ENCODE data around the gene DAP3. TPM values are rescaled to one million over a fixed set of nuclear protein-coding genes. Genes with fewer than 3 reads are reported as not detected.
"Not testable (repeated sequence)": the region's sequence is repeated elsewhere in the genome, so short reads cannot be mapped to it uniquely, and the experiment has no call there.

DAP3 gene
- total RNA-seq, 1 donor from 2014 or later: 49.7 TPM

DNA sequence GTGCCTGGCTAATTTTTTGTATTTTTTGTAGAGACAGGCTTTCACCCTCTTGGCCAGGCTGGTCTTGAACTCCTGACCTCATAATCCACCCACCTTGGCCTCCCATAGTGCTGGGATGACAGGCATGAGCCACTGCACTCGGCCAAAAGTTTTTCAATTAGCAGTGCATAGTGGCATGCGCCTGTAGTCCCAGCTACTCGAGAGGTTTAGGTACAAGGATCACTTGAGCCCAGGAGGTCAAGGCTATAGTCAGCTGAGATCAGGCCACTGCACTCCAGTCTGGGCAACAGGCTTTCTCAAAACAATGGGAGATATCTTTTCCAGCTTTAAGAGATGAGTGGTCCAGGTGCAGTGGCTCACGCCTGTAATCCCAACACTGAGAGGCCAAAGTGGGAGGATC is 30.8 kb downstream of the DAP3 start:
- DNase-seq: no peak

DNA sequence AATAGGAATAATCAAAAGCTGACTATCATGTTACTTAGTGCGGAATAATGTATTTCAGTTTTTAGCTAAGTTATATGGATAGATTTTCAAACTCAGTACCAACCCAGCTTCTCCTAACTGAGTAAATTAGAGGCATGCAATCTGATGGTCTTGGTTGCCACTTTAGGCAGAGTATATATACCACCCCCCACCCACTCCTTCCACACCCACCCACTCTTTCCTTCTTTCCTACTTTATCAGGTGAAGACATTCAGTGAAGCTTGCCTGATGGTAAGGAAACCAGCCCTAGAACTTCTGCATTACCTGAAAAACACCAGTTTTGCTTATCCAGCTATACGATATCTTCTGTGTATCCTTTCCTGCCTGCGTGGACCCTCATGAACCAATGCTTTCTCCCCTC is 36.3 kb downstream of the DAP3 start:
- no peak for DNase-seq

DNA sequence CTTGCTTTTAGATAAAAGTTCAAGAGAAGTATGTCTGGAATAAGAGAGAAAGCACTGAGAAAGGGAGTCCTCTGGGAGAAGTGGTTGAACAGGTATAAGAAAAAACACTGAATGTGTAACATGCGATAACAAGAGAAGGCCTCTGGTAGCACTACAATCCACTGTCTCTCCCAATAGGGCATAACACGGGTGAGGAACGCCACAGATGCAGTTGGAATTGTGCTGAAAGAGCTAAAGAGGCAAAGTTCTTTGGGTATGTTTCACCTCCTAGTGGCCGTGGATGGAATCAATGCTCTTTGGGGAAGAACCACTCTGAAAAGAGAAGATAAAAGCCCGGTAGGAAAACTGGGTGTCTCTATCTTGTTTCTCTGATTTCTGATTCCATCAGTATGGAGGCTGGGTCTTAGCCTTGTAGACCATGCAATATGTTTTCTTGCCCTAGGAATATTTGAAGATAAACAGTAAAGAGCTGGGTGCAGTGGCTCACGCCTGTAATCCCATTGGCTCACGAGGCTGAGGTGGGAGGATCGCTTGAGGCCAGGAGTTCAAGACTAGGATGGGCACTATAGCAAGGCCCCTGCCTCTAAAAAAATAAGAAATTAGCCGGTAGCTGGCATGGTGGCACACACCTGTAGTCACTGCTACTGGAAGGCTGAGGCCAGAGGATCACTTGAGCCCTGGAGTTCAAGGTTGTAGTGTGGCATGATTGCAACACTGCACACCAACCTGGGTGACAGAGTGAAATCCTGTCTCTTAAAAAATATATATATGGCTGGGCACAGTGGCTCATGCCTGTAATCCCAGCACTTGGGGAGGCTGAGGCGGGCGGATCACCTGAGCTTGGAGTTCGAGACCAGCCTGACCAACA is 40.4 kb downstream of the DAP3 start:
- peak; percentile 85 for DNase-seq

DNA sequence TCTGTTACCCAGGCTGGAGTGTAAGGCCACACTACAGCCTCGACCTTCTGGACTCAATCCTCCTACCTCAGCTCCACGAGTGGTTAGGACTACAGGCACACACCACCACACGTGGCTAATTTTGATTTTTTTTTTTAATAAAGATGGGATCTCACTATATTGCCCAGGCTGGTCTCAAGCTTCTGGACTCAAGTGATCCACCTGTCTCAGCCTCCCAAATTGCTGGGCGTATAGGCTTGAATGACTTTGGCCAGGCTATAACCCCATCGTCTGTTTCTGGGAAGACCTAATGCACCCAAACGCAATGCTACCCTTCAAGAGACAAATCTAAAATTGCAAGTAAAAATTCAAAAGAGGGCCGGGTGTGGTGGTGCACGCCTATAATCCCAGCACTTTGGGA is 52.1 kb downstream of the DAP3 start:
- no peak for DNase-seq

DNA sequence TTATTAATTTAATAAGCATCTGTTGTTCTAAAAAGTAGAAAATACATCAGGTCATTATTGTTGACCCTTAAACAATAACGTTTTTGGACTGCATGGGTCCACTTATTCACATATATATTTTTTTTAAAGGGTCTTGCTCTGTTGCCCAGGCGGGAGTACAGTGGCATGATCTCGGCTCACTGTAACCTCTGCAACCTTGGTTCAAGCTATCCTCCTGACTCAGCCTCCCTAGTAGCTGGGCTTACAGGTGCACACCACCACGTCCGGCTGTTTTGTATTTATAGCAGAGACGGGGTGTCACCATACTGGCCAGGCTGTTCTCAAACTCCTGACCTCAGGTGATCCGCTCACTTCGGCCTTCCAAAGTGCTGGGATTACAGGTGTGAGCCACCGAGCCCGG is 53.0 kb downstream of the DAP3 start:
- no peak for DNase-seq

DNA sequence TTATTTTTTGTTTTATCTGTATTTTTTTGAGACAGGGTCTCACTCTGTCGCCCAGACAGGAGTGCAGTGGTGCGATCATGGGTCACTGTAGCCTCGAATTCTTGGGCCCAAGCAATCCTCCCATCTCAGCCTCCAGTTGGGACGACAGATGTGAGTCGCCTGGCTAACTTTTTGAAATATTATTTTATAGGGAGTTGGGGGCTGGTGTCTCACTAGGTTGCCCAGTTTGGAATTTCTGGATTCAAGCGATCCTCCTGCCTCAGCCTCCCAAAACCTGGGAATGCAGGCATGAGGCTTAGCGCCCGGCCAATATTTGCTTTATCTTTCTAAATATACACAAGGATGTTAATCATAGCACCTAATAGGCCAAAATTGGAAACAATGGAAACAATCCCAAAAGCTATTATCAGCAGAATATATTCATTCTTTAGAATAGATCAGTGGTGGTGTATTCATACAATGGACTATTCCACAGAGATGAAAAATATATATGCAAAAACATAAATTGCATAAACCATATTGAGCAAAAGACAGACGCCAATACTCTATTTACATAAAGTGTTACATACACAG is 55.9 kb downstream of the DAP3 start:
- no peak for DNase-seq

DNA sequence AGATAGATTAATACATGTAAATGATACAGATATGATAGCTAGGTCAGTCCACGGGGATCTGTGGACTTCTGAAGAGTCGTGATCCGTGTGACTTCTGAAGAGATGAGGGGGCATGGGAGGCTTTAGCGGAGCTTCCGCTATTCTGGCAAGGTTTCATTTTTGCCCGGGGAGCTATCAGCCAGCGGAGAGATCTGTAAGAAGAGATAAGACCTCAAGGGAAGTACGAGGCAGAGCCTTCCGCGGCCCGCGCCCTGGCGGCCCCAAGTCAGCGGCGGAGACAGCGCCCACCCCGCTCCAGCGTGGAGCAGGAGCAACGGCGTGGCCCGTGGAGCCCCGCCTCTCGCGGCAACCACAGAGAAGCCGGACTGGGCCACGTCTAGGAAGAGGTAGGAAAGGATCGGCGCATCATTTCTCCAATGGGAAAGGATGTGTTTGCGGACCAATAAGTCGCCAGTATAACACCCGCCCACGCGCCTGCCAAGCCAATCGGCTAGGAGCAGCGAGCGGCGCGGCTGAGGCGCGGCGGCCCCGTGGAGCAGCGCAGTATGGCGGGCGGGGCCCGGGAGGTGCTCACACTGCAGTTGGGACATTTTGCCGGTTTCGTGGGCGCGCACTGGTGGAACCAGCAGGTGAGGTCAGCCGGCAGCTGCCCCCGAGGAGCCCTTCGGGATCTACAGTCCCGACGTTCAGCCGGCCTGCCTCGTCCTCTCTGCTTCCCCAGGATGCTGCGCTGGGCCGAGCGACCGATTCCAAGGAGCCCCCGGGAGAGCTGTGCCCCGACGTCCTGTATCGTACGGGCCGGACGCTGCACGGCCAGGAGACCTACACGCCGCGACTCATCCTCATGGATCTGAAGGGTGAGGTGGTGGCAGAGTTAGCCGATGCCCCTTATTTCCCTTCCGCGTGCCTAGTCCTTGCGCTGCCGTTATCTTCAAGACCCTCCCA is 56.7 kb downstream of the DAP3 start:
- DNase-seq: peak; percentile 98

DNA sequence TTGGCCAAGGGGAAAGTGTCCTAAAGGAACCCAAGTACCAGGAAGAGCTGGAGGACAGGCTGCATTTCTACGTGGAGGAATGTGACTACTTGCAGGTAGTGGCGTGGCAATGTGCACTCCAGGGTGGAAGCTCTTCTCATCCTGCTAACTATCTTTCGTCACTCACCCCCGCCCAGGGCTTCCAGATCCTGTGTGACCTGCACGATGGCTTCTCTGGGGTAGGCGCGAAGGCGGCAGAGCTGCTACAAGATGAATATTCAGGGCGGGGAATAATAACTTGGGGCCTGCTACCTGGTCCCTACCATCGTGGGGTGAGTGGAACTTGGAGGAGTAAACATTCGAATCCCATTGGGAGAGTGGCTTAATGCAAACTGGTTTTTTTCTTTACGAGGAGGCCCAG is 58.7 kb downstream of the DAP3 start:
- DNase-seq: not testable (repeated sequence)

DNA sequence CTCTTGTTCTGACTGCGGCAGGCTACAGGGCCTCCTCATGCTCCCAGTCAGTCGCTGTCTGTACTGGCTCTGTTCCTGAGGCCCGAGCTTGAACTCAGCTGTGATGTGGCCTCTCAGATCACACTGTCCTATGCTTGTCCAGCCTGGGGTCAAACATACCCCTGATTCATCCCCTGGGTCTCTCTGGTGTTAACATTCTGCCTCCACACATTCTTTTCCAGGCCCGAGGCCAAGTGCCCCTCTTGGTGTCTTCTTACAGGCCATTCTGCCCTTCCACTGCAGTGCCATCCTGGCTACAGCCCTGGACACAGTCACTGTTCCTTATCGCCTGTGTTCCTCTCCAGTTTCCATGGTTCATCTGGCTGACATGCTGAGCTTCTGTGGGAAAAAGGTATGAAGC is 59.2 kb downstream of the DAP3 start:
- DNase-seq: not testable (repeated sequence)

DNA sequence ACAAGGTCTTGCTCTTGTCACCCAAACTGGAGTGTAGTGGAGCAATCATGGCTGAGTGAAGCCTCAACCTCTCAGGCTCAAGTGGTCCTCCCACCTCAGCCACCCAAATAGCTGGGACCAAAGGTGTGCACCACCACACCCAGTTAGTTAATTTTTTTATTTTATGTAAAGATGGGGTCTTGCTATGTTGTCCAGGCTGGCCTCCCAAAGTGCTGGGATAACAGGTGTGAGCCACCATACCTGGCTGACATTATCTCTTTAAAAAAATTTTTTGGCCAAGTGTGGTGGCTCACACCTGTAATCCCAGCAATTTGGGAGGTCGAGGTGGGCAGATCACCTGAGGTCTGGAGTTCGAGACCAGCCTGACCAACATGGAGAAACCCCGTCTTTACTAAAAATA is 70.1 kb downstream of the DAP3 start:
- not testable (repeated sequence) for DNase-seq

DNA sequence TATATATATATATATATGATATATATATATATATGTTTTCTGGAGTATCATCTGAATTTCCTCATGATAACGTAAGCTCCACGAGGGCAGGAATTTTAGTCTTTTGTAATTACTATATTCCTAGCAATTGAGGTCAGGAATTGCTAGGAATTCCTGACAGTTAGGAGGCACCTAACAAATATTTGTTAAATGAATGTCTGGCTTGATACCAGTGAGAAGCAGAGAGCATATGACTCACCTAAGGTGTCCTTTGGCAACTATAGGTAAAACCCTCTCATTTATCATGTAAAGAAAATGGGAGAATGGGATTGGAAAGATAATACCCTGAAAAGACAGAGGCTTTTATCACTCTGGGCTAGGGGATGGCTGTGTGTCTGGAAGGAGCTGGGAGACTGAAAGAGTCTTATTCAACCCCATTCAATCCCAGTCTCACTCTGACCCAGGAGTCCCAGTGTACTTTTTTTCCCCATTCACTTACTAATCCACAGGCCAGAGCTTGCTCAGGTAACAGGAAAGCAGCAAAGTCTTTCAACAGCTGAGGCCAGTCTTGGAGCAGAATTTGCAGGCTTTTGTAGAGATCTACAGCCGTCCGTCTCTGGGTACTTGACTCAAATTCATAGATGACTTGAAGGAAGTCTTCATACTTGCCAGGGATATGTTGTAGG is 71.2 kb downstream of the DAP3 start:
- no peak for DNase-seq

DNA sequence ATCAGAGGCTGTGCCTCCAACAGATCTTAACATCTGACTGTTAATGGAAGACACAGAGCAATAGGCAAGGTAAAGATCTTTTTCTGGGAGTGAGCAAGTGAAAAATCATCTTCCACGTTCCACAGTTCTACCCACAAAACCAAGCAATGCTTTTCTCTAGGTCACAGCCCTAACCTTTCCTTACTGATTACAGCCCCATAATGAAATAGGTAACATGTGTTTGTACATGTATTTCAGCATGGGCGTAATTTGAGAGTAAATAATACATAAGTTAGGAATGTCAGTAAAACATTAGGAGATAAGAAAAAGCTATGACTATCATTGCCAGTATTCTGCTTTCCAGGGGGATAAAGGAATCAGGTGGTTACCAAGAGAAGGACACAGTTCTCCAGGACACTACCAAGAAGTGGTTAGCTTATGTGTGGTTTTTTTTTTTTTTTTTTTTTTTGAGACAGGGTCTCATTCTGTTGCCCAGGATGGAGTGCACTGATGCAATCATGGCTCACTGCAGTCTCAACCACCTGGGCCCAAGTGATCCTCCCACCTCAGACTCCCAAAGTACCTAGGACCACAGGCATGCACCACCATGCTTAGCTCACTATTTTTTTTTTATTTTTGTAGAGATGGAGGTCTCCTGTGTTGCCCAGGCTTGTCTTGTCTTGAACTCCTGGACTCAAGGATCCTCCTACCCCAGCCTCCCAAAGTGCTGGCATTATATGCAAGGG is 72.0 kb downstream of the DAP3 start:
- DNase-seq: no peak

DNA sequence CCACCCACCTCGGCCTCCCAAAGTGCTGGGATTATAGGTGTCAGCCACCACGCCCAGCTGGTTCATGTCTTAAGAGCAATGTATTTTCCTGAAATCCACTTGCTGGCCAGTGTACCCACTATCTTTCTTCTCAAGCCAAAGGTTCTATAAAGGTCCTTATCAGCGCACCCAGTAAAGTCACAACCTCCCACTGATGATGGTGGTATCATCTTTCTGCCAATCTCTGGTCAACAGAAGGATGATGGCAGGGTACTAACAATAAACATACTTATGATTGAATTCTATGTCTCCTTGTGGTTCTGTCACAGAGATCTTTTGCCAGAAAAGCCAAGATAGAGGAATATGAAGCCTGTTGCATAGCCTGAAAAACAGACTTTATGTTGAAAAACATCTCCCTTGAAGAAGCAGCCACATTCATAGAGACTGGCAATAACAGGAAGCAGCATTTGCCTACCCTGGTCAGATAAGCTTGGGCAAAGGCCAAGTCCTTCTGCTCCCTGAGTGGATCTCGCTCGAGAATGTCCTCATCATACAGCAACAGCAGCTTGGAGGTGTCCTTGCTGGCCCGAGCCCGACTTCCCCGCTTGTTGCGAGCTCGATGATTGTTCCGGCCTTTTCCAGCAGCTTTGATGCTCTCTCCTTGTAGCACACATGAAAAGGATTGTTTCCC is 73.0 kb downstream of the DAP3 start:
- DNase-seq: peak; percentile 62

DNA sequence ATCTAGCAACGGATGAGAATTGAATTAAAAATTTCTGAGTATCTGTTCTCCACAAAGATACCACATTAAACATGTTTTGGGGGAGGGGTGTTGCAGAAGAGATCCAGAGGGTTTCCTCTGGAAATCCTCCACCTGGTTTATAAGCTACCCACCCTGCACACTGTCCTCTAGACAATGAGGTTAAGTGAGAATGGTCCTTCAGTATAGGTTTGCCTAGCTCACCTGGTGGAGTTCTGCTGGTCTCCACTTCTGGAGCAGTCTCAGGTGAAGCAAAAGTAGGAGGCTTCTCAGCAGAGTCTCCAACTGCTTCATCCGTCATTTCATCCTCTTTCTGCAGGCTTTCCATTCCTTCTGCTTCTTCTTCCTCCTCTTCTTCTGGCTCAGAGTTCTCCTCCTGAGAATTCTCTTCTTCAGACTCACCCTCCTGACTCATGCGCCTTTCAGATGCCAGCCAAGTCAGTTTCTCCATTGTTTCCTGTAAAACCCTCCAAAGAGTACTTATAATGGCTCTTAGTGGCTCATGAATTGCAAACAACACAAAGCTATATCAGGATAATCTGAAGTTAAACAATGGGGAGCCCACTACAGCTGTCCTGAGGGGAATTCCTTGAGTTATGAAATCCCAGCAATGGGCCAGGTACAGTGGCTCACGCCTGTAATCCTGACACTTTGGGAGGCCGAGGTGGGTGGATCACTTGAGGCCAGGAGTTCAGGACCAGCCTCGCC is 74.4 kb downstream of the DAP3 start:
- peak; percentile 91 for DNase-seq

DNA sequence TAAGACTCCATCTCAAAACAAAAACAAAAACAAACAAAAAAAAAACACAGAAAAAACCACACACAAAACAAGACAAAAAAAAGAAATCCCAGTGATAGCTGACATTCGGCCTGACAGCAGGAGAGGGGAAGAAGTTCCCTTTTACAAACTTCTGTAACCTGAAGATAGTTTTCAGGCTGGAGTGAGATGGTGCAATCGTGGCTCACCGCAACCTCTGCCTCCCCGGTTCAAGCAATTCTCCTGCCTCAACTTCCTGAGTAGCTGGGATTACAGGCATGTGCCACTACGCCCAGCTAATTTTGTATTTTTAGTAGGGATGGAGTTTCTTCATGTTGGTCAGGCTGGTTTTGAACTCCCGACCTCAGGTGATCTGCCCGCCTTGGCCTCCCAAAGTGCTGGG is 75.1 kb downstream of the DAP3 start:
- DNase-seq: not testable (repeated sequence)

DNA sequence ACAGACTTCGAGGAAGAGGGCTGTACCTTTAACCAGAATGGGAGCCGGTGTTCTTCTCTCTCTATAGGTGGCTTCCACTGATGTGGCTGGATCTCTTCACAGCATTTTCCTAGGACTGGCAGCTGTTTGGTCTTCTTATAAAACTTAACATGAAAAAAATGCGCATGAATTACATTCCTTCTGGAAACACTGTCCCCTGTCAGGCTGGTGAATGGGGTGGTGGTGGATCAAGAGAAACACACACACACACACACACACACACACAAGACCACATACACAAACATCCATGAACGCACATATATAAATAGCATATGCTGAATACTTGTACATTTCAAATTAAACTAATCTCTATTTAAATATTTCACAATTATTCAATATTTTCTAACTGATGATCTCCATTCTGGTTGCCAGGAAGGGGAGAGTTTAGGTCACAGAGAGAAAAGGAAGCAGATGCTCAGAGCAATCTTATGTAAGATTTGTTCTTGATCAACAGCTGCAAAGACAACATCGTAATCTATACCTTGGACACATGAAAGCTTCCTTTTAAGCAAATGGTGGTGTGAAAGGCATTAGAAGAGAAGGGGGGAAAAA is 78.6 kb downstream of the DAP3 start:
- DNase-seq: not testable (repeated sequence)

DNA sequence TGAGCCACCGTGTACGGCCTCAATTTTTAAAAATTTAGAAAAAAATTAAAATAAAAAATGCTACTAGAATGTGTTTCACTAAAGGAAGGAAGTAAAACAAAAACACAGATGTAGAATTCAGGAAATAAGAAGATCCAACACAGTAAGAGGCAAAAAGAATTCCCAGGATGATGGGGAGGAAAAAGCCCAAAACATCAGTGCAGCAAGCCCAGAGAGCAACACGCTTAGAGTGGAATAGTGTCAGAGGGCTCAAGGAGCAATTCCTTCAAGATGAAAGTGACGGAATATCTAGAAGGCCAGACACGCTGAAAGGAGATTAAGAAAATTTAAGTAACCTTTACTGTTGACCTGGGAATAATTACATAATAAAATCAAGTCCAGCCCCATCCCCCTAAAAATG is 80.4 kb downstream of the DAP3 start:
- DNase-seq: no peak

DNA sequence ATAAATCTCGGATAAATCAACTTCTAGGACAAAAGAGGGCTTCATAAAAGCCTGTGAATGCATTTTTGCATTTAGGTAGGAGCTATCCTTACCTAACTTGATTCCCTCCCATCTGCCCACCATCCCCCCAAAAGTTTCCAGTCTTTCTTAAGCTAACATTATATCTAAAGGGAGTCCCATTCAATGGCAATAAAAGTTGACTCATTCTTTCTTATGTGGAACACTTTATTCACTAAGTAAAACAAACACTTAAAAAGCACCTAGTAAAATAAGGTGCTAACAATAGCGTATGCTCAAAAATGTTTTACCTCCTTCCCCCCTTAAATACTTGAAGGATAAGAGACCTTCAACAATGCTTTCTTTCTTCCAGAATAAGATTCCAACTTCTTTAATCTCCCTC is 84.3 kb downstream of the DAP3 start:
- DNase-seq: no peak

DNA sequence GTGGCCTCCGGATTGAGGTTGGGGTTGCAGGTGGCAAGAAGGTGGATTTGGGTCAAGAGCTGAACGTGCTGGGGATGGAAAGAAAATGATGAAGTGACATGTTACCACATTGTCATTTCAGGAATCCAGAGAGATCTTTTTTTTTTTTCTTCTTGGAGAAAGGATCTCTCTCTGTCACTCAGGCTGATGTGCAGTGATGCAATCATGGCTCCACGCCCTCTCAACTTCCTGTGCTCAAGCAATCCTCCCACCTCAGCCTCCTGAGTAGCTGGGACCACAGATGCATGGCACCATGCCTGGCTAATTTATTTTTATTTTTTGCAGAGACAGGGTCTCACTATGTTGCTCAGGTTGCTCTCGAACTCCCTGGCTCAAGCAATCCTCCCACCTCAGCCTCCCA is 87.5 kb downstream of the DAP3 start:
- no peak for DNase-seq

DNA sequence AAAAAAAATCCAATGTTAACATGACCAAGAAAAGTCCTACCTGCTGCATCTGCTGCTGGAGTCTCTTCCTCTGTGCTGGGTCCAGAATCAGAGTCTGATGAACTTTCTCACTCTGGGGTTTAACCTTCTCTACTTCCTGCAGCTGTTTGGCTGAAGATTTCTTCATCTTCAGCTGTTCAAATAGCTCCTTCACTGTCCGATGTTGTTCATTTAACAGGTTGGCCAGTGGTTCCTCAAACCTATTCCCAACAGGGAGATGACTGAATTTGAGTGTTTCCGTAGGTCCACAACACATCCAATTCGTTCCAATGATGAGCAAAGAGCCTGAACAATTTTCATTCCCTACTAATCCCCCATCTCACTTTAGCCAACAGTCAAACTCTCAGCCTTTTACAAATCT is 88.7 kb downstream of the DAP3 start:
- no peak for DNase-seq

All from dermis blood vessel endothelial cell (primary cell).